GM12872 (cell line): ENCODE data around the gene C17orf78.

Experiments used
- TF ChIP-seq, protein P1 (sequence below): IDR thresholded peaks from 3 replicates; pipeline ENCODE4 v1.5.1; 2011; ENCODE audit warnings: low read depth, mild to moderate bottlenecking, low read length, moderate library complexity; ENCODE audit not compliant: insufficient read depth

C17orf78 gene

DNA sequence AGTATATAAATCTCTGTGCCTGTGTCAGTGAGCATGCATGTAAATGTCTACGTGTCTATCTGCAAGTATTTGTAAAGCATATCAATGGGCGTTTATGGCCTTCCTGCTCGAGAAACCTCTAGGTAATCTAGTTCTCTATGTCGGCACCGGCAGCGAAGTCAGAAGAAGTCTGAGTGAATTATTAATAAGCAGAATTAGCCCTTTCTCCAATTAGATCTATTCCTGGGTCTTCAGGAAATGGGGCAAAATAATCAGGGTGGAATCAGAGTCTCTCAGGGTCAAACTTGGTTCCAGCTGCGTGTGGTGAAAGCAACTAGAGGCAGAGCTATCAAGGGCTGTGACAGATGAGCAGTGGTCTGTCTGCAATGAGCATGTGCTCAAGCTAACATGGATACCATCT, at the start of gene C17orf78:
Gene C17orf78, plus strand, starts transcription at position 280 of the 400 bp plus-strand sequence. Its CDS starts 108 bp downstream, at position 388.
- TF ChIP-seq, protein P1, sequence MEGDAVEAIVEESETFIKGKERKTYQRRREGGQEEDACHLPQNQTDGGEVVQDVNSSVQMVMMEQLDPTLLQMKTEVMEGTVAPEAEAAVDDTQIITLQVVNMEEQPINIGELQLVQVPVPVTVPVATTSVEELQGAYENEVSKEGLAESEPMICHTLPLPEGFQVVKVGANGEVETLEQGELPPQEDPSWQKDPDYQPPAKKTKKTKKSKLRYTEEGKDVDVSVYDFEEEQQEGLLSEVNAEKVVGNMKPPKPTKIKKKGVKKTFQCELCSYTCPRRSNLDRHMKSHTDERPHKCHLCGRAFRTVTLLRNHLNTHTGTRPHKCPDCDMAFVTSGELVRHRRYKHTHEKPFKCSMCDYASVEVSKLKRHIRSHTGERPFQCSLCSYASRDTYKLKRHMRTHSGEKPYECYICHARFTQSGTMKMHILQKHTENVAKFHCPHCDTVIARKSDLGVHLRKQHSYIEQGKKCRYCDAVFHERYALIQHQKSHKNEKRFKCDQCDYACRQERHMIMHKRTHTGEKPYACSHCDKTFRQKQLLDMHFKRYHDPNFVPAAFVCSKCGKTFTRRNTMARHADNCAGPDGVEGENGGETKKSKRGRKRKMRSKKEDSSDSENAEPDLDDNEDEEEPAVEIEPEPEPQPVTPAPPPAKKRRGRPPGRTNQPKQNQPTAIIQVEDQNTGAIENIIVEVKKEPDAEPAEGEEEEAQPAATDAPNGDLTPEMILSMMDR = no peak

DNA sequence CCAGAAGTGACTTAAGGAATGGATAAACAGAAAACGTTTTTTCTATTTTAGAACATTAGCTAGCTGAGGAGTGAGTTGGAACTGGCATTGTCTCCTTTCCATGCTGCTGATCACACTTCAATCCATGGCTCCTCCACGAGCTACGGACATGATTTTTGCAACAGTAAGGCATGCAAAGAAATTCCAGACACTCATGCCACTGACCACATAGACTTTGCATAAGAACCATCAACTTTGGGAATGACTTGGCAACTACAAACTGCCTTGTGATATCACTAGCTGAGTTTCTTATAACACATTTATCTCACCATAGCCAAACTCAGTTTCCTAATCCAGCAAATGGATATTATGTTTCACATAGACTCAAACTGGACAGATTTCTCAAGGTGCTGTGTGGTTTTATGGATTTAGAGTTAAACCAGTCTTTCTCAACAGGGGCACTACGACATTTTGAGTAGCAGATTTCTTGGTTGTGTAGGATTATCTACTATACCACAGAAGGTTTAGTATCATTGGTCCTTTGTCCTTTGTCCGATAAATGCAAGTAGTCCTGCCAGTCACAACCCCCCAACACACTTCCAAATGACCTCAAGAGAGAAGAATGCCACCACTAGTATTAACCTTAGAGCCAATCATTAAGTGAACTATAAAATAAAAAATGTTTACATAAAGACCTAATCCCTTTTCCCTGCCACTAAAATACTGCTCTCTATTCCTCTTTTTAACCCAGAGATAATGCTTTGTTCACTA, 48.3 kb upstream of the C17orf78 start:
- TF ChIP-seq, protein P1 = no peak

DNA sequence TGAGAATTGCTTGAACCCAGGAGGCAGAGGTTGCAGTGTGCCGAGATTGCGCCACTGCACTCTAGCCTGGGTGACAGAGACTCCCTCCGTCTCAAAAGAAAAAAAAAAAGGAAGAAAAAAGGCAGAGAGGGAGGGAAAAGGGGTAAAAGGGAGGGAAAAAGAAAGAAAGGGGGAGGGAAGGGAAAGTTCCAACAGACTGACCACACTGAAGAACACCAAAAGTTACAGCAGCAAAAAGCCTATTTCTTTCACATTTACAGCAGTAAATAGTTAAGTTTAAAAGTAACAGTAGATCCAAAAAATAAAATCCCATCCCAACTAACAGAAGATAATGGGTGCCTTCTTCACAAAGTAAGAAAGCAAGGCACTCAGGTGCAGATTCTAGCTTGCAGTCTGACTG, 36.9 kb upstream of the C17orf78 start:
- TF ChIP-seq, protein P1 = no peak

DNA sequence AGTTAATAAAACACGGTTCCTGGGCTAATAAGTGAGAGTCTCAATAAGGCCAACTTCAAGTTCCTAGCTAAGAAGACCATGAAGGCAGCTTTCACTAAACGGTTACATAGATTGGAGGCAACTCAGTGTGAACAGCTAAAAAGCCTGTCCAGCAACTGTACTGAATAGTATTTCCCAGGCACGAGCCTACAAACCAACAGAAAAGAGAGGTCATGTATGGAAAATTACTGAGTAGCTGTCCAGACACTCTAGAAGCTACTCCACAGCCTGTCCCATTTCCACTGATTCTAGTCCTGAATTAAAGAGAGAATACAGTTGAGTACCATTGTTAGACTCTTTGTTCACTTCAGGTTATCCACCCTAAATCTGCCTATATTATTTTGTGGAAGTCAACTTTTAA, 36.5 kb upstream of the C17orf78 start:
- TF ChIP-seq, protein P1 = no peak

DNA sequence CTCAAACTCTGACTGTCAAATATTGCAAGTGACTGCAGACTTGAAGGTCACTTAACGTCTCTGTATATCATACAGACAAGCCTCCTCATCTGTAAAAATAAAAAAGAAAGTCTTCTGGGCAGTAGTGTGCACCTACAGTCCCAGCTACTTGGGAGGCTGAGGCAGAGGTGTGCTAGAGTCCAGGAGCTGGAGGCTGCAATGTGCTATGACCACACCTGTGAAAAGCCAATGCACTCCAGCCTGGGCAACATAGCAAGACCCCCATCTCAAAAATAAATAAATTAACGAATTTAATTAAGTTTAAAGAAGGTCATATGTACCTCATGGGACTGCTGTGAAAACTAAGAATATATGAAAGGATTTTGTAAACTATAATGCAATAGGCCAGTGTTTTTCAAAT, 35.0 kb upstream of the C17orf78 start:
- TF ChIP-seq, protein P1 = no peak

DNA sequence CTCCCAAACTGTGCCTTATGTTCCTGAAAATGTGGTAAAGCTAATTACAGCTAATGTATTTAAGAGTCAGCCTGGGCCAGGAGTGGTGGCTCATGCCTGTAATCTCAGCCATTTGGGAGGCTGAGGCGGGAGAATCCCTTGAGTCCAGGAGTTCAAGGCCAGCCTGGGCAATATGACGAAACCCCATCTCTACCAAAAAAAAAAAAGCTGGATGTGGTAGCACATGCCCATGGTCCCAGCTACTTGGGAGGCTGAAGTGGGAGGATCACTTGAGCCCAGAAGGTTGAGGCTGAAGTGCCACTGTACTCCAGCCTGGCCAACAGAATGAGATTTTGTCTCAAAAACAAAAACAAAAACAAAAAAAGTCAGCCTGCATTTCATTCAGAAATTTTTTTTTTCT, 33.2 kb upstream of the C17orf78 start:
- TF ChIP-seq, protein P1 = no peak

DNA sequence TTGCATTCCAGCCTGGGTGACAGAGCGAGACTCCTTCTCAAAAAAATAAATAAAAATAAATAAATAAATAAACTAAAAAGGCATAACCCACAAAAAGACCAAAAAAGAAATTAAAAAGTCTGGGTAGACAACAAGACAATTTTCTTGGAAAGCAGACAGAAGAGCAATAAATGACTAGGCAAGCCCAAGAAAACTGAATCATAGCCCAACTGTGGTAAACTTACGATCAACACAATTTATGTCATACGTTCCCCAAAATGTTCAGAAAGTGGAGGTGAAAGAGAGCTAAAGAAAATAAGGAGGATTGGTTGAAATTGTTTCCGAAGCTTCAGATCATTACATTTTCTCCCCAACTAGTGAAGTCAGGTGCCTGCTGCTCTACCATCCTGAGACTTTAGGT, 31.3 kb upstream of the C17orf78 start:
- TF ChIP-seq, protein P1 = no peak
